Lung (tissue), 12 donors: ENCODE data around the gene NAV2. TPM values are rescaled to one million over a fixed set of nuclear protein-coding genes. Genes with fewer than 3 reads are reported as not detected.
"Not testable (repeated sequence)": the region's sequence is repeated elsewhere in the genome, so short reads cannot be mapped to it uniquely, and the experiment has no call there.

Experiments used
- ATAC-seq: fragments of 200-7000 bp; cut with Tn5 transposase; one replicate; pipeline ENCODE4 v1.9.1; 2020; ENCODE audit warnings: moderate number of reproducible peaks; ENCODE audit not compliant: insufficient read depth, low FRiP score
- DNase-seq, 3 donors: peaks; one replicate each; pipeline ENCODE4 v3.0.0-alpha.2; 2013 to 2017
- H3K27ac ChIP-seq, 2 donors: one replicate each; pipeline ENCODE4 v1.5.1; 2013; ENCODE audit warnings: mild to moderate bottlenecking in 2 of 2, moderate library complexity in 2 of 2, control low read depth in 1 of 2, inconsistent platforms in 1 of 2, low read depth in 1 of 2, low read length in 1 of 2
- H3K27me3 ChIP-seq, 3 donors: one replicate each; pipeline ENCODE4 v1.5.1; 2013; ENCODE audit warnings: low read length in 2 of 3; ENCODE audit not compliant: control insufficient read depth in 3 of 3, insufficient read depth in 3 of 3
- H3K36me3 ChIP-seq, 4 donors: one replicate each; pipeline ENCODE4 v1.5.1; 2013; ENCODE audit warnings: low read length in 4 of 4, mild to moderate bottlenecking in 1 of 4, moderate library complexity in 1 of 4; ENCODE audit not compliant: control insufficient read depth in 4 of 4, insufficient read depth in 4 of 4
- H3K4me1 ChIP-seq, 5 donors: one replicate each; pipeline ENCODE4 v1.5.1; 2013; ENCODE audit warnings: low read length in 5 of 5, mild to moderate bottlenecking in 2 of 5, moderate library complexity in 1 of 5; ENCODE audit not compliant: control insufficient read depth in 5 of 5, insufficient read depth in 5 of 5
- H3K4me3 ChIP-seq: one replicate; pipeline ENCODE4 v1.5.1; 2013; ENCODE audit warnings: mild to moderate bottlenecking, control low read depth, moderate library complexity
- H3K9ac ChIP-seq, 2 donors: one replicate each; pipeline ENCODE4 v1.5.1; 2013; ENCODE audit warnings: low read length in 2 of 2, control low read depth in 1 of 2; ENCODE audit not compliant: insufficient read depth in 1 of 2
- H3K9me3 ChIP-seq, 4 donors: one replicate each; pipeline ENCODE4 v1.5.1; 2013; ENCODE audit warnings: low read length in 3 of 4, mild to moderate bottlenecking in 1 of 4, moderate library complexity in 1 of 4; ENCODE audit not compliant: control insufficient read depth in 4 of 4, insufficient read depth in 3 of 4
- CTCF ChIP-seq: IDR thresholded peaks from 2 replicates; pipeline ENCODE4 v1.5.1; 2012; ENCODE audit warnings: mild to moderate bottlenecking; ENCODE audit errors: control extremely low read depth, extremely low read depth
- WGBS, 2 donors: extraction: QIAGEN DNeasy Blood & Tissue Kit; methylation state at CpG; one replicate each; pipeline ENCODE4 v1.1.7; 2013; 5-methylcytosine and 5-hydroxymethylcytosine counted together
- polyA plus RNA-seq, 2 donors: library from polyadenylated mRNA; stranded (reverse); fragments of 200-250 nt; gene quantifications; one replicate each; pipeline ENCODE4 v1.2.1, GENCODE V29; 2013
- total RNA-seq, 2 donors: library from RNA; depleted of rRNA in 1 of 2; stranded (reverse); fragments of >200 nt in 1 of 2; gene quantifications; one replicate each; pipeline ENCODE4 v1.2.1, GENCODE V29; 2014 to 2021
- donor health status: control.
- donor health status: control.
- donor health status: Bipolar disorder and iron deficiency.
- donor health status: healthy.
- donor health status: DM: yes; HTN: yes; CAD: no.

NAV2 gene
- total and polyA plus RNA-seq, 4 donors = 6.8 to 47.9 (median 20.2) TPM

- no peaks in the 10 kb centered on the region for H3K27me3 ChIP-seq
- no peaks in the 10 kb centered on the region for H3K36me3 ChIP-seq
- no peak overlapping the region for H3K4me3 ChIP-seq
- WGBS, 2 donors = 90 to 98% methylated on average over 1 of the region's 1 CpG
- no peak overlapping the region for H3K9ac ChIP-seq
- ATAC-seq = no peak
- no peak overlapping the region for H3K27ac ChIP-seq
- H3K9me3 ChIP-seq = no peaks in the 10 kb centered on the region
- no peak for TF ChIP-seq CTCF
- peaks cover 0 to 4% (median 0%) of the 10 kb centered on the region in 5 donors for H3K4me1 ChIP-seq
- DNase-seq = no peak
These were observed 211.0 kb downstream of the NAV2 start for GRCh38 chr11:19923626-19924025.

GRCh38 chr11:19924311-19924710, 211.7 kb downstream of the NAV2 start:
- 82 to 90% methylated on average over 1 of the region's 1 CpG for WGBS, 2 donors
- Histone ChIP-seq H3K4me1 (peaks cover 0 to 2% (median 0%) of the 10 kb centered on the region in 5 donors), H3K27ac (no peak overlapping the region), H3K4me3 (no peak overlapping the region), H3K9me3 (no peaks in the 10 kb centered on the region), H3K9ac (no peak overlapping the region), H3K36me3 (no peaks in the 10 kb centered on the region), H3K27me3 (no peaks in the 10 kb centered on the region)
- no peak for TF ChIP-seq CTCF
- ATAC-seq (no peak), DNase-seq (no peak)

- no peaks in the 10 kb centered on the region for H3K27me3 ChIP-seq
- TF ChIP-seq CTCF = no peak
- H3K9ac ChIP-seq = no peak overlapping the region
- H3K36me3 ChIP-seq = no peaks in the 10 kb centered on the region
- H3K4me1 ChIP-seq = peaks cover 0 to 2% (median 0%) of the 10 kb centered on the region in 5 donors
- ATAC-seq = no peak
- DNase-seq = no peak
- 60 to 90% methylated on average over 1 of the region's 1 CpG for WGBS, 2 donors
- H3K4me3 ChIP-seq = no peak overlapping the region
- no peaks in the 10 kb centered on the region for H3K9me3 ChIP-seq
- no peak overlapping the region for H3K27ac ChIP-seq
These were observed 212.1 kb downstream of the NAV2 start for GRCh38 chr11:19924716-19925115.

- H3K9ac ChIP-seq, ATAC-seq, H3K36me3 ChIP-seq, H3K4me3 ChIP-seq, H3K27me3 ChIP-seq, H3K27ac ChIP-seq, DNase-seq, H3K9me3 ChIP-seq: not testable (repeated sequence)
- WGBS, 2 donors = 90 to 94% methylated on average over 2 of the region's 2 CpGs
- peaks cover 0 to 12% (median 5%) of the 10 kb centered on the region in 5 donors for H3K4me1 ChIP-seq
These were observed 214.8 kb downstream of the NAV2 start for GRCh38 chr11:19927403-19927802.
